ENCODE results near the gene CRYBB3.

- TF ChIP-seq CTCF (IDR thresholded peaks at IDR 0.05) (no peak), POLR2A (IDR thresholded peaks at IDR 0.05) (no peak)
Measured at GRCh38 chr22:25162561-25162960, 37.1 kb upstream of the CRYBB3 start.

Measured in testis (tissue), 2 donors.